CD14-positive monocyte (primary cell): ENCODE measurements around the gene OR2M2. TPM values are rescaled to one million over a fixed set of nuclear protein-coding genes. Genes with fewer than 3 reads are reported as not detected.

ENCODE experiments used
- DNase-seq, 3 donors: peaks; one replicate each; pipeline ENCODE4 v3.0.0-alpha.2; 2011 to 2022
- H2AFZ ChIP-seq: 2 replicates; pipeline ENCODE4 v1.6.0; 2012; ENCODE audit warnings: mild to moderate bottlenecking, low read depth, low read length, inconsistent platforms; ENCODE audit not compliant: insufficient read depth, poor library complexity, severe bottlenecking
- H3K27ac ChIP-seq, 2 donors: 1 replicate in 1 of 2; 2 replicates in 1 of 2; pipeline ENCODE4 v1.5.1; 2012 to 2013; ENCODE audit warnings: low read length in 2 of 2, control low read depth in 1 of 2, inconsistent platforms in 1 of 2, low read depth in 1 of 2, mild to moderate bottlenecking in 1 of 2
- H3K27me3 ChIP-seq, 2 donors: one replicate each; pipeline versions ENCODE4 v1.6.0 to v1.6.1; 2011 to 2013; ENCODE audit warnings: low read length in 2 of 2; ENCODE audit not compliant: control insufficient read depth in 2 of 2, insufficient read depth in 2 of 2
- H3K36me3 ChIP-seq, 2 donors: replicated peaks in 1 of 2; 1 replicate in 1 of 2; 2 replicates in 1 of 2; pipeline versions ENCODE4 v1.5.1 to v1.6.1; 2012 to 2013; ENCODE audit warnings: low read length in 2 of 2, control low read depth in 1 of 2, inconsistent platforms in 1 of 2, mild to moderate bottlenecking in 1 of 2; ENCODE audit not compliant: insufficient read depth in 2 of 2, control insufficient read depth in 1 of 2
- H3K4me1 ChIP-seq, 2 donors: 1 replicate in 1 of 2; 2 replicates in 1 of 2; pipeline versions ENCODE4 v1.5.1 to v1.6.1; 2012 to 2013; ENCODE audit warnings: low read length in 2 of 2, control low read depth in 1 of 2, inconsistent platforms in 1 of 2, mild to moderate bottlenecking in 1 of 2, moderate library complexity in 1 of 2; ENCODE audit not compliant: insufficient read depth in 2 of 2, control insufficient read depth in 1 of 2
- H3K4me2 ChIP-seq: replicated peaks from 2 replicates; pipeline ENCODE3; 2012; ENCODE audit warnings: low read length, moderate library complexity, mild to moderate bottlenecking; ENCODE audit not compliant: poor library complexity, severe bottlenecking; ENCODE audit errors: extremely low read depth
- H3K4me3 ChIP-seq, 3 experiments: fragments of 200-600 bp in 1 of 3; sonication (generic) in 1 of 3; replicated peaks in 1 of 3; 1 replicate in 2 of 3; 2 replicates in 1 of 3; pipeline ENCODE4 v1.5.1; 2011 to 2013; ENCODE audit warnings: low read length in 3 of 3, mild to moderate bottlenecking in 3 of 3, control low read depth in 2 of 3, low read depth in 2 of 3, inconsistent platforms in 1 of 3, moderate library complexity in 1 of 3
- H3K79me2 ChIP-seq: 2 replicates; pipeline ENCODE4 v1.6.0; 2012; ENCODE audit warnings: mild to moderate bottlenecking, control low read depth, inconsistent platforms, low read length, moderate library complexity; ENCODE audit not compliant: insufficient read depth
- H3K9ac ChIP-seq: 2 replicates; pipeline ENCODE4 v1.6.0; 2017; ENCODE audit warnings: low read length, mild to moderate bottlenecking; ENCODE audit not compliant: insufficient read depth, poor library complexity, severe bottlenecking
- H3K9me3 ChIP-seq, 2 donors: replicated peaks in 1 of 2; 1 replicate in 1 of 2; 2 replicates in 1 of 2; pipeline versions ENCODE4 v1.5.1 to v1.6.1; 2012 to 2013; ENCODE audit warnings: low read length in 2 of 2, control low read depth in 1 of 2; ENCODE audit not compliant: control insufficient read depth in 1 of 2, insufficient read depth in 1 of 2
- H4K20me1 ChIP-seq: 2 replicates; pipeline ENCODE4 v1.6.0; 2012; ENCODE audit warnings: mild to moderate bottlenecking, low read length, control low read depth, moderate library complexity; ENCODE audit not compliant: insufficient read depth
- H3K27ac Mint-ChIP-seq, 7 donors: one replicate each; pipeline ENCODE4 v1.8.0; 2020; ENCODE audit warnings: mild to moderate bottlenecking in 7 of 7, mixed read lengths in 7 of 7, moderate library complexity in 6 of 7, inconsistent platforms in 2 of 7
- H3K27me3 Mint-ChIP-seq, 3 donors: one replicate each; pipeline ENCODE4 v1.8.0; 2021 to 2022; ENCODE audit warnings: low read depth in 3 of 3, mild to moderate bottlenecking in 3 of 3, mixed read lengths in 3 of 3, moderate library complexity in 3 of 3, inconsistent platforms in 1 of 3
- H3K36me3 Mint-ChIP-seq, 2 donors: one replicate each; pipeline ENCODE4 v1.8.0; 2020; ENCODE audit warnings: mixed read lengths in 2 of 2, inconsistent platforms in 1 of 2, mild to moderate bottlenecking in 1 of 2
- H3K4me1 Mint-ChIP-seq: one replicate; pipeline ENCODE4 v1.8.0; 2020; ENCODE audit warnings: mild to moderate bottlenecking, mixed read lengths
- H3K4me3 Mint-ChIP-seq, 2 donors: one replicate each; pipeline ENCODE4 v1.8.0; 2020; ENCODE audit warnings: mild to moderate bottlenecking in 2 of 2, mixed read lengths in 2 of 2, moderate library complexity in 1 of 2
- H3K9me3 Mint-ChIP-seq, 7 donors: one replicate each; pipeline ENCODE4 v1.8.0; 2020 to 2022; ENCODE audit warnings: mixed read lengths in 7 of 7, mild to moderate bottlenecking in 6 of 7, moderate library complexity in 6 of 7, inconsistent platforms in 2 of 7
- CTCF ChIP-seq: fragments of 200-600 bp; IDR thresholded peaks from one replicate; pipeline ENCODE4 v1.8.0; 2022; ENCODE audit warnings: antibody characterized with exemption, mild to moderate bottlenecking
- WGBS: methylation state at CpG from one replicate; pipeline ENCODE4 v1.1.5; 2013; ENCODE audit warnings: missing lambda C conversion rate; ENCODE audit not compliant: insufficient coverage; 5-methylcytosine and 5-hydroxymethylcytosine counted together
- intact Hi-C, 2 donors: fragments of 100-400 bp; cut with micrococcal nuclease; formaldehyde crosslinking; loops; one replicate each; pipeline versions ENCODE4 v1.15.0 to v1.15.1; 2023
- polyA plus RNA-seq, 3 donors: library from polyadenylated mRNA; depleted of rRNA in 1 of 3; unstranded in 2 of 3; stranded (reverse) in 1 of 3; fragments of 300-500 nt in 2 of 3; fragments of >200 nt in 1 of 3; fragmentation: Illumina TruSeq in 2 of 3; gene quantifications; 1 replicate in 2 of 3; 2 replicates in 1 of 3; pipeline ENCODE4 v1.2.3, GENCODE V29; 2012 to 2021

The OR2M2 gene
- polyA plus RNA-seq, 3 donors: not detected

GRCh38 chr1:248194117-248194516, 19.5 kb downstream of the OR2M2 start:
- Mint-ChIP-seq H3K9me3 (peaks cover 8 to 18% (median 14%) of the 10 kb centered on the region in 7 donors), H3K27me3 (peaks cover 0 to 1% (median 0%) of the 10 kb centered on the region in 3 donors), H3K4me1 (no peaks in the 10 kb centered on the region), H3K27ac (no peak overlapping the region), H3K4me3 (no peak overlapping the region), H3K36me3 (no peaks in the 10 kb centered on the region)
- peaks cover 0 to 4% of the 10 kb centered on the region in 2 donors for H3K9me3 ChIP-seq
- no peak overlapping the region for H3K27ac ChIP-seq
- H3K27me3 ChIP-seq: no peaks in the 10 kb centered on the region
- H3K79me2 ChIP-seq: no peaks in the 10 kb centered on the region
- TF ChIP-seq CTCF: no peak
- no peaks in the 10 kb centered on the region for H3K4me1 ChIP-seq
- DNase-seq: no peak
- 60% methylated on average over 1 of the region's 1 CpG for WGBS
- H3K4me2 ChIP-seq: no peak overlapping the region
- no peak overlapping the region for H3K4me3 ChIP-seq
- intact Hi-C loops: no loop called here
- H3K9ac ChIP-seq: no peak overlapping the region
- H3K36me3 ChIP-seq: no peaks in the 10 kb centered on the region
- no peaks in the 10 kb centered on the region for H4K20me1 ChIP-seq
- H2AFZ ChIP-seq: no peak overlapping the region

DNA sequence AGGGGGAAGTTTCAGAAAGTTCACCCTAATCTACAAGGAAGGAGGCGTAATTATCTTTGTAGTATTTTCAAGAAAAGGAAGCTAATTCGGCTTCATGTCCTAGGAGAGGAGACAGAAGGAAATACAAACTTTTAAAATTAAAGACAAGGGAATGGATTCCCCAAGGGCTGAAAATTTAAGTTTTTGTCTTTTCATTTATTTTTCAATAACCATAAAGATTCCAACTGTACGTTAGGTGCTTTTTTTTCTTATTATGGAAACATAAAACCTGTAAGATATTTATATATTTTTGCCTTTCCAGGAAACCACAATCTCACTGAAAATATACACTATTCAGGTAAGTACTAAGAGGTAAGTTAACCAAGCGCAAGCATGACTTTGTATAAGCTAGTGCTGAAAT, 22.3 kb downstream of the OR2M2 start, which contains the start of gene OR2M3:
Gene OR2M3 (plus strand): TSS at position 301 of the 400 bp plus-strand sequence. CDS start 5,803 bp downstream, outside the sequence.
- Mint-ChIP-seq H3K4me3 (no peak within 1 kb of the TSS), H3K9me3 (peaks cover under 1 to 14% (median 9%) of the 10 kb centered on the region in 7 donors), H3K4me1 (no peaks in the 10 kb centered on the region), H3K27me3 (no peaks in the 10 kb centered on the region), H3K27ac (no peak within 1 kb of the TSS), H3K36me3 (no peaks in the 10 kb centered on the region)
- H4K20me1 ChIP-seq: no peaks in the 10 kb centered on the region
- H3K9ac ChIP-seq: no peak within 1 kb of the TSS
- H3K4me2 ChIP-seq: no peak within 1 kb of the TSS
- TF ChIP-seq CTCF: no peak
- no peaks in the 10 kb centered on the region for H3K79me2 ChIP-seq
- no peak within 1 kb of the TSS for H3K4me3 ChIP-seq
- H3K9me3 ChIP-seq: peaks cover 0 to 4% of the 10 kb centered on the region in 2 donors
- H3K27me3 ChIP-seq: no peaks in the 10 kb centered on the region
- no peak within 1 kb of the TSS for H2AFZ ChIP-seq
- H3K36me3 ChIP-seq: no peaks in the 10 kb centered on the region
- WGBS: no CpG with 5 or more reads among the region's 4 CpGs
- no peak for DNase-seq
- intact Hi-C loops: no loop called here
- H3K27ac ChIP-seq: no peak within 1 kb of the TSS
- no peaks in the 10 kb centered on the region for H3K4me1 ChIP-seq
